Measurements from ENCODE around the gene MATN4.

The MATN4 gene

GRCh38 chr20:45258259-45258658 lies 49.8 kb downstream of the MATN4 start:
- no peak for DNase-seq (ENCODE audit: low read depth)
- TF ChIP-seq, protein P1, sequence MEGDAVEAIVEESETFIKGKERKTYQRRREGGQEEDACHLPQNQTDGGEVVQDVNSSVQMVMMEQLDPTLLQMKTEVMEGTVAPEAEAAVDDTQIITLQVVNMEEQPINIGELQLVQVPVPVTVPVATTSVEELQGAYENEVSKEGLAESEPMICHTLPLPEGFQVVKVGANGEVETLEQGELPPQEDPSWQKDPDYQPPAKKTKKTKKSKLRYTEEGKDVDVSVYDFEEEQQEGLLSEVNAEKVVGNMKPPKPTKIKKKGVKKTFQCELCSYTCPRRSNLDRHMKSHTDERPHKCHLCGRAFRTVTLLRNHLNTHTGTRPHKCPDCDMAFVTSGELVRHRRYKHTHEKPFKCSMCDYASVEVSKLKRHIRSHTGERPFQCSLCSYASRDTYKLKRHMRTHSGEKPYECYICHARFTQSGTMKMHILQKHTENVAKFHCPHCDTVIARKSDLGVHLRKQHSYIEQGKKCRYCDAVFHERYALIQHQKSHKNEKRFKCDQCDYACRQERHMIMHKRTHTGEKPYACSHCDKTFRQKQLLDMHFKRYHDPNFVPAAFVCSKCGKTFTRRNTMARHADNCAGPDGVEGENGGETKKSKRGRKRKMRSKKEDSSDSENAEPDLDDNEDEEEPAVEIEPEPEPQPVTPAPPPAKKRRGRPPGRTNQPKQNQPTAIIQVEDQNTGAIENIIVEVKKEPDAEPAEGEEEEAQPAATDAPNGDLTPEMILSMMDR (conservative IDR thresholded peaks at IDR 0.05; ENCODE audit: low read depth, low read length) = no peak
- H3K4me3 ChIP-seq (ENCODE audit: low read length) = no peak overlapping the region

DNA sequence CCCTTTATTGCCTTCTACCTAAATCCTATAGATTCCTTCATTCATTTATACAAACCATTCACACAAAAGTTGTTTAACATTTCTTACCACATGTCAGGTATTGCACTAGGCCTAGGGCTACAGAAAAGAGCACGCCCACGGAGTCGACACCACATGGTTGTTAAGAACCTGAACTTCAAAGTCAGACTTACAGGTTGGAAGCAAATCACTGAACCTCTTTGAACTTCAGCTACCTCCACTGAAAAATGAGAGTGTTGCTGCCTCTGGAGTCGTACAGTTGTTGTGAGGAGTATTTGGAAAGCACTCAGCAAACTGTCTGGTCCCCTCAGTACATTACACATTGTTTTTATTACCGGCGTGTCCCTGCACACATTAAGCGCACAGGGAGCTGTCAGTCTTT lies 50.4 kb downstream of the MATN4 start:
- TF ChIP-seq, protein P1 (conservative IDR thresholded peaks at IDR 0.05; ENCODE audit: low read depth, low read length) = no peak
- no peak for DNase-seq (ENCODE audit: low read depth)
- H3K4me3 ChIP-seq (ENCODE audit: low read length) = no peak overlapping the region

- TF ChIP-seq, protein P1 (conservative IDR thresholded peaks at IDR 0.05; ENCODE audit: low read depth, low read length) = no peak
- no peak overlapping the region for H3K4me3 ChIP-seq (ENCODE audit: low read length)
- no peak for DNase-seq (ENCODE audit: low read depth)
Observed at GRCh38 chr20:45257161-45257560, 50.9 kb downstream of the MATN4 start.

GRCh38 chr20:45254383-45255262 lies 53.5 kb downstream of the MATN4 start, which contains the start of gene SLPI:
Gene SLPI (minus strand): TSS chr20:45254564. CDS start chr20:45254543, 21 bp downstream.
- no peak within 1 kb of the TSS for H3K4me3 ChIP-seq (ENCODE audit: low read length)
- TF ChIP-seq, protein P1 (conservative IDR thresholded peaks at IDR 0.05; ENCODE audit: low read depth, low read length) = no peak
- no peak for DNase-seq (ENCODE audit: low read depth)

- DNase-seq (ENCODE audit: low read depth) = no peak
- H3K4me3 ChIP-seq (ENCODE audit: low read length) = no peak overlapping the region
- TF ChIP-seq, protein P1 (conservative IDR thresholded peaks at IDR 0.05; ENCODE audit: low read depth, low read length) = no peak
Observed at GRCh38 chr20:45253261-45253660, 54.8 kb downstream of the MATN4 start.

DNA sequence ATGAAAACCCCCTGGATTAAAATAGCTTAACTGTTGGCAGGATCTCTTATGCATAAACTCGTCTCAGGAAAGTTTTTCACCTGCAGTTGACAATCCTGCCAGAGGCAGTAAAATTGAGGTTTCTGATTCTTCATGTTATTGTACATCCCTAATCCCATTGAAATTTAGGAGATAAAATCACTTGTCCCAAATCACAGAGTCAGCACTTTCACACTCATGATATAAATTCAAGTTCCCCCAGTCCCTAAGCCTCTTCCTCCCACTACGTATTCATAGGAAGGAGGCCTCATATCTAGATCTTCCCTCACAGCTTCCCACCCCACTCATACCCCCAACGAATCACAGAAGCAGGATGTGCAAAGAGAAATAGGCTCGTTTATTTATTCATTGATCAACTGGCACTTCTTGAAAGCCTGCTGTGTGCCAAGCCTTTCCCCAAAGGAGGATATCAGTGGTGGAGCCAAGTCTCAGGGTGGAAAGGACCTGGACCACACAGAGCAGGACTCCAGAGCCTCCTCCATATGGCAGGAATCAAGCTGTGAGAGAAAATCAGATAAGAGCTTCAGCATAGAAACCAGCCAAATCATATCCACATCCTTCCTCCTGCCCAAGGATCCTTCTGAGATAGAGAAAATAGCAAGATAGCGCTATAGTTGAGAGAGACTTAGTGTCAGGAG lies 56.1 kb downstream of the MATN4 start:
- no peak for DNase-seq (ENCODE audit: low read depth)
- no peak overlapping the region for H3K4me3 ChIP-seq (ENCODE audit: low read length)
- TF ChIP-seq, protein P1 (conservative IDR thresholded peaks at IDR 0.05; ENCODE audit: low read depth, low read length) = no peak

All from retinal pigment epithelial cell (primary cell).